Heart left ventricle (tissue), 16 donors: Measurements from ENCODE around the gene EPDR1. TPM values are rescaled to one million over a fixed set of nuclear protein-coding genes. Genes with fewer than 3 reads are reported as not detected.

Source experiments
- ATAC-seq, 4 donors: fragments of 200-7000 bp; cut with Tn5 transposase; one replicate each; pipeline ENCODE4 v1.9.1; 2020 to 2022; ENCODE audit warnings: moderate library complexity in 4 of 4, mild to moderate bottlenecking in 3 of 4, moderate number of reproducible peaks in 1 of 4
- DNase-seq, 5 donors: peaks; one replicate each; pipeline ENCODE4 v3.0.0-alpha.2; 2020
- H3K27ac ChIP-seq, 12 donors: fragments of 200-600 bp; sonication (generic) in 4 of 12; one replicate each; pipeline versions ENCODE4 v1.5.0 to v1.8.0; 2016 to 2022; ENCODE audit warnings: mild to moderate bottlenecking in 2 of 12
- H3K27me3 ChIP-seq, 9 donors: fragments of 200-600 bp; sonication (generic) in 2 of 9; one replicate each; pipeline versions ENCODE4 v1.5.1 to v1.8.0; 2016 to 2022; ENCODE audit warnings: mild to moderate bottlenecking in 3 of 9
- H3K36me3 ChIP-seq, 9 donors: fragments of 200-600 bp; sonication (generic) in 2 of 9; one replicate each; pipeline versions ENCODE4 v1.5.0 to v1.8.0; 2018 to 2022; ENCODE audit warnings: mild to moderate bottlenecking in 2 of 9
- H3K4me1 ChIP-seq, 12 donors: fragments of 200-600 bp; sonication (generic) in 4 of 12; one replicate each; pipeline versions ENCODE4 v1.5.0 to v1.8.0; 2016 to 2022; ENCODE audit warnings: mild to moderate bottlenecking in 3 of 12
- H3K4me3 ChIP-seq, 12 donors: fragments of 200-600 bp; sonication (generic) in 4 of 12; one replicate each; pipeline versions ENCODE4 v1.5.0 to v1.8.0; 2017 to 2022; ENCODE audit warnings: mild to moderate bottlenecking in 9 of 12, moderate library complexity in 4 of 12
- H3K9me3 ChIP-seq, 12 donors: fragments of 200-600 bp; sonication (generic) in 4 of 12; one replicate each; pipeline versions ENCODE4 v1.5.0 to v1.8.0; 2016 to 2022; ENCODE audit warnings: mild to moderate bottlenecking in 1 of 12
- POLR2A ChIP-seq, 2 donors: fragments of 450-650 bp; IDR thresholded peaks; one replicate each; pipeline ENCODE4 v1.6.1; 2017; ENCODE audit warnings: antibody characterized with exemption in 2 of 2, mild to moderate bottlenecking in 2 of 2, moderate library complexity in 2 of 2
- WGBS, 4 donors: extraction: QIAGEN DNeasy Blood & Tissue Kit in 2 of 4; methylation state at CpG; one replicate each; pipeline versions ENCODE4 v1.1.5 to v1.1.7; 2013 to 2018; 5-methylcytosine and 5-hydroxymethylcytosine counted together
- intact Hi-C, 10 donors: fragments of 100-400 bp; cut with DNase I; formaldehyde crosslinking; loops; one replicate each; pipeline versions ENCODE4 v1.11.1 to v1.14.2; 2022
- polyA plus RNA-seq, 2 donors: library from polyadenylated mRNA; stranded (reverse); fragments of 200-250 nt; gene quantifications; one replicate each; pipeline ENCODE4 v1.2.3, GENCODE V29; 2013
- total RNA-seq, 9 donors: library from RNA; depleted of rRNA in 2 of 9; stranded (reverse); fragments of >200 nt in 2 of 9; fragmentation: NEBNext Ultra II Directional in 3 of 9; extraction: Animal tissue kit (Norgen Biotek cat#: 25700) in 3 of 9; gene quantifications; one replicate each; pipeline versions ENCODE4 v1.1.0 to v1.2.4, GENCODE V29; 2016 to 2023
- TF ChIP-seq, protein P1 (sequence below), 12 donors: fragments of 200-600 bp; sonication (generic) in 4 of 12; IDR thresholded peaks; one replicate each; pipeline versions ENCODE4 v1.5.0 to v1.8.0; 2018 to 2022; ENCODE audit warnings: antibody characterized with exemption in 12 of 12, mild to moderate bottlenecking in 5 of 12
- donor health status: ischemic (EF 13 %, LVEDD 7.1; RV severe dilation, severe dysfunction).
- donor health status: healthy with polysubstance abuse.
- donor health status: DM: no; HTN: yes; CAD: no.
- donor health status: DM: no; HTN: no; CAD: no.
- donor health status: ischemic (EF 25% LVEDD 6.9; RV normal size, moderate dysfunction).
- donor health status: ischemic (EF 25% LVEDD 5.7; RV mildly dilated, moderate dysfunction).
- donor health status: healthy.
- donor health status: DM: yes; HTN: yes; CAD: no.
- donor health status: ischemic (EF 35%, LVEDD 5.7; RV mildly dilated, moderate dysfunction).
- donor health status: nonischemic (EF 11% LVEDD 7.7; RV severe dilation, severe dysfunction).
- donor health status: DM: yes; HTN: yes; CAD: no.
- donor health status: PGD.
- donor health status: ischemic (EF 29% LVEDD 5.4; RV normal size, mild dysfunction).
- donor health status: nonischemic (EF 23%, LVEDD 6.1; RV moderate dilation, normal function).

Gene EPDR1
- total and polyA plus RNA-seq, 11 donors = 10.5 to 73.0 (median 37.2) TPM

DNA sequence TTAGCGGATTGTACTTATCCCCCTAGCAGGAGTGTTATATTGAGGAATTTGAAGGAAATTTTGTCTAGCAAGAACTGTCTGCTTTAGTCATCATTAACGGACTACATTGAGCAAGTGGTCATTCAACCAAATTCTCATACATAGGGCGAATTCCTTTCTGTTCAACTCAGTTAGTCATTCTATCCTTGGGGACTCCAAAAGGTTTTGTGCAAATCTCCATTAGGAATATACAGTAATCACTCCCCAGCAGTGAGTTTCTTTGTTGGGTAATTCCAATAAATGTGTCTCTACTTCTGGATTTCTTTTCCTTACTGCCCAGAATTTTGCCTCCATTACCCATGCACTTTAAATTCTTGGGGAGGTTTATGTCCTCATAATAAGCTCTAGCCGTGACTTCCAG, 51.1 kb downstream of the EPDR1 start:
- Histone ChIP-seq H3K27me3 (no peaks in the 10 kb centered on the region), H3K9me3 (no peaks in the 10 kb centered on the region), H3K36me3 (no peaks in the 10 kb centered on the region), H3K27ac (no peak overlapping the region), H3K4me1 (no peaks in the 10 kb centered on the region), H3K4me3 (no peak overlapping the region)
- TF ChIP-seq, protein P1, sequence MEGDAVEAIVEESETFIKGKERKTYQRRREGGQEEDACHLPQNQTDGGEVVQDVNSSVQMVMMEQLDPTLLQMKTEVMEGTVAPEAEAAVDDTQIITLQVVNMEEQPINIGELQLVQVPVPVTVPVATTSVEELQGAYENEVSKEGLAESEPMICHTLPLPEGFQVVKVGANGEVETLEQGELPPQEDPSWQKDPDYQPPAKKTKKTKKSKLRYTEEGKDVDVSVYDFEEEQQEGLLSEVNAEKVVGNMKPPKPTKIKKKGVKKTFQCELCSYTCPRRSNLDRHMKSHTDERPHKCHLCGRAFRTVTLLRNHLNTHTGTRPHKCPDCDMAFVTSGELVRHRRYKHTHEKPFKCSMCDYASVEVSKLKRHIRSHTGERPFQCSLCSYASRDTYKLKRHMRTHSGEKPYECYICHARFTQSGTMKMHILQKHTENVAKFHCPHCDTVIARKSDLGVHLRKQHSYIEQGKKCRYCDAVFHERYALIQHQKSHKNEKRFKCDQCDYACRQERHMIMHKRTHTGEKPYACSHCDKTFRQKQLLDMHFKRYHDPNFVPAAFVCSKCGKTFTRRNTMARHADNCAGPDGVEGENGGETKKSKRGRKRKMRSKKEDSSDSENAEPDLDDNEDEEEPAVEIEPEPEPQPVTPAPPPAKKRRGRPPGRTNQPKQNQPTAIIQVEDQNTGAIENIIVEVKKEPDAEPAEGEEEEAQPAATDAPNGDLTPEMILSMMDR (IDR thresholded peaks at IDR 0.05) = no peak
- no peak for TF ChIP-seq POLR2A (IDR thresholded peaks at IDR 0.05)
- 85 to 90% (median 87%) methylated on average over 4 of the region's 4 CpGs for WGBS, 4 donors
- ATAC-seq (no peak), DNase-seq (no peak)
- intact Hi-C loops = no loop called here

DNA sequence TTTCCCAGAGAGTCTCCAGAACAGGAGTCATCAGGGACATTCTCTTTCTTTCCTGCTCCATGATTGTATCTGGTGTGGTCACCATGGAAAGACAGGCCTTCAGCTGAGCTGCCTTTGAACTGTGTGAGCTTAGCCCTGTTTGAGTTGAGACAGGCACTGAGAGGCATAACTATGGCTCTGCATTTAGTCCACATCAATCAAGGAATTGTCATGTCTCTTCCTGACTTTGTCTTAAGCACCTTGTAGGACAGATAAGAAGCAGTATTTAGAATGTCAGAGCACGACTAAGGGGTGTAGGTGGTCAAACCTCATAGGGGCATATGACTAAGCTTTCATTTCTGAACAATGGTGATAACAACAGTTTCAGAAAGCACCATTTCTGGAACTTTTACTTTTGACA, 53.5 kb downstream of the EPDR1 start:
- H3K4me1 ChIP-seq = no peaks in the 10 kb centered on the region
- WGBS, 4 donors = 0 to 18% (median 3%) methylated on average over 1 of the region's 1 CpG
- no peaks in the 10 kb centered on the region for H3K27me3 ChIP-seq
- ATAC-seq = peak in 3 of 4 donors; percentile 24 to 86 (median 76)
- intact Hi-C loops = no loop called here
- no peak overlapping the region for H3K27ac ChIP-seq
- DNase-seq = no peak
- no peaks in the 10 kb centered on the region for H3K9me3 ChIP-seq
- no peak overlapping the region for H3K4me3 ChIP-seq
- TF ChIP-seq POLR2A (IDR thresholded peaks at IDR 0.05) = no peak
- TF ChIP-seq, protein P1 (IDR thresholded peaks at IDR 0.05) = no peak
- no peaks in the 10 kb centered on the region for H3K36me3 ChIP-seq

DNA sequence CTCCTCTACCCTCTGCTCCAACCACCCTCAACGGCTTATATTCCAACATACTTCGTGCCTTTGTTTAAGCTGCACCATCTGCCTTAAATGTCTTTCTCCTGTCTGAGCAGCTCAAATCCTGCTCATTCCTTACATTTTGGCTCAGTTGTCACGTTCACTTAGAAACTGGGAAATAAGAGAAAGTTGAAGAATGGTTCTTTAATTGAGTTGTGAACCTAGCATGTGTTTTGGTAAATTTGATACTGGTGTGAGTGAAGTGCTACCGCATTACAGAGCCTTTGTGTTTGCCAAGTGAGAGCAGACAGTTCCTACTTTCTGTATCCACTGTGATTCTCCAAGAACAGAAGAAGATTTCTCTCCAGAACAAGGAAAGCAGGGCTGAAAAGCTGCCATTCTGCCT, 54.3 kb downstream of the EPDR1 start:
- H3K27ac ChIP-seq = no peak overlapping the region
- DNase-seq (no peak), ATAC-seq (no peak)
- no peak overlapping the region for H3K4me3 ChIP-seq
- no peaks in the 10 kb centered on the region for H3K27me3 ChIP-seq
- H3K4me1 ChIP-seq = no peaks in the 10 kb centered on the region
- no peaks in the 10 kb centered on the region for H3K9me3 ChIP-seq
- intact Hi-C loops = no loop called here
- 73 to 78% (median 77%) methylated on average over 4 of the region's 4 CpGs for WGBS, 4 donors
- H3K36me3 ChIP-seq = no peaks in the 10 kb centered on the region
- TF ChIP-seq POLR2A (IDR thresholded peaks at IDR 0.05) = no peak
- TF ChIP-seq, protein P1 (IDR thresholded peaks at IDR 0.05) = no peak

DNA sequence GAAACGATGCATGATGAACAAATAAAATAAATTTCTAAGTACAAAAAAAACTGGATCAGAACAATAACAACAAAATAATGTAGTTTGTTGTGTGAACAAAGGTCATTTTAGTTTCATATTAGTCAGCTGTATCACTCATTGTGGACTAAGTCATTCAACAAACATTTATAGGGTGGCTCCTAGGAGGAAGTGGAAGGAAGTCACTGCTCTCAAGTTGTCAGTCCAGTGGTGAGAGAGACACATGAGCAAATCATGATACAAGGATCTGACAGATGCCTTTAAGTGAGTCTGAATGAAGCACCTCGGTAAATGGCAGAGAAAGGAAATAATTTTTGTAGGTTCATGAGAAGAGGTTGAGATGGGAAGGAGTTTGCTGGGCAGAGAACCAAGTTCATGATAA, 56.8 kb downstream of the EPDR1 start:
- peaks cover 0 to 2% (median 0%) of the 10 kb centered on the region in 12 donors for H3K4me1 ChIP-seq
- peaks cover 0 to 3% (median 0%) of the 10 kb centered on the region in 9 donors for H3K27me3 ChIP-seq
- ATAC-seq (no peak), DNase-seq (no peak)
- TF ChIP-seq POLR2A (IDR thresholded peaks at IDR 0.05) = no peak
- TF ChIP-seq, protein P1 (IDR thresholded peaks at IDR 0.05) = no peak
- no peak overlapping the region for H3K27ac ChIP-seq
- H3K36me3 ChIP-seq = no peaks in the 10 kb centered on the region
- H3K9me3 ChIP-seq = no peaks in the 10 kb centered on the region
- WGBS, 4 donors = 73 to 83% (median 78%) methylated on average over 2 of the region's 2 CpGs
- intact Hi-C loops = no loop called here
- H3K4me3 ChIP-seq = no peak overlapping the region
